Endodermal cell (in vitro differentiated cells): ENCODE measurements around the gene DIMT1. TPM values are rescaled to one million over a fixed set of nuclear protein-coding genes. Genes with fewer than 3 reads are reported as not detected.

Experiments
- DNase-seq: peaks from one replicate; pipeline ENCODE4 v3.0.0-alpha.2; 2017
- H3K27ac ChIP-seq: 2 replicates; pipeline ENCODE4 v1.5.1; 2013; ENCODE audit warnings: mild to moderate bottlenecking, low read depth, low read length, moderate library complexity
- H3K27me3 ChIP-seq: 2 replicates; pipeline ENCODE4 v1.6.1; 2013; ENCODE audit warnings: mild to moderate bottlenecking, low read length, moderate library complexity; ENCODE audit not compliant: insufficient read depth, control insufficient read depth, poor library complexity, severe bottlenecking
- H3K36me3 ChIP-seq: 2 replicates; pipeline ENCODE4 v1.7.0; 2013; ENCODE audit warnings: mild to moderate bottlenecking, low read length, moderate library complexity; ENCODE audit not compliant: control insufficient read depth, insufficient read depth
- H3K4me1 ChIP-seq: one replicate; pipeline ENCODE4 v1.7.0; 2013; ENCODE audit warnings: low read length; ENCODE audit not compliant: control insufficient read depth, insufficient read depth
- H3K4me3 ChIP-seq: 2 replicates; pipeline ENCODE4 v1.5.1; 2013; ENCODE audit warnings: mild to moderate bottlenecking, low read length, moderate library complexity
- H3K9ac ChIP-seq: 2 replicates; pipeline ENCODE4 v1.6.1; 2013; ENCODE audit warnings: mild to moderate bottlenecking, low read length, moderate library complexity; ENCODE audit not compliant: poor library complexity, severe bottlenecking; ENCODE audit errors: extremely low read depth
- H3K9me3 ChIP-seq: 2 replicates; pipeline ENCODE4 v1.6.1; 2013; ENCODE audit warnings: mild to moderate bottlenecking, low read length, moderate library complexity; ENCODE audit not compliant: control insufficient read depth
- H3K27ac Mint-ChIP-seq: 2 replicates; pipeline ENCODE4 v1.8.0; 2020; ENCODE audit warnings: mixed read lengths
- H3K27me3 Mint-ChIP-seq: 2 replicates; pipeline ENCODE4 v1.8.0; 2021; ENCODE audit warnings: mild to moderate bottlenecking, mixed read lengths; ENCODE audit not compliant: insufficient read depth
- H3K36me3 Mint-ChIP-seq: 2 replicates; pipeline ENCODE4 v1.8.0; 2020; ENCODE audit warnings: low read depth, mixed read lengths
- H3K4me1 Mint-ChIP-seq: 2 replicates; pipeline ENCODE4 v1.8.0; 2020; ENCODE audit warnings: mixed read lengths
- H3K4me3 Mint-ChIP-seq: 2 replicates; pipeline ENCODE4 v1.8.0; 2020; ENCODE audit warnings: mild to moderate bottlenecking, moderate library complexity, mixed read lengths
- H3K9me3 Mint-ChIP-seq: 2 replicates; pipeline ENCODE4 v1.8.0; 2020; ENCODE audit warnings: mild to moderate bottlenecking, mixed read lengths
- CTCF ChIP-seq: fragments of 200-600 bp; sonication (generic); conservative IDR thresholded peaks from 2 replicates; pipeline ENCODE4 v1.5.0; 2021; ENCODE audit warnings: antibody characterized with exemption, mild to moderate bottlenecking
- WGBS, 2 experiments: methylation state at CpG; one replicate each; pipeline versions ENCODE4 v1.1.5 to v1.1.7; 2013; ENCODE audit warnings: missing lambda C conversion rate in 2 of 2, mixed read lengths in 1 of 2; ENCODE audit not compliant: insufficient coverage in 1 of 2, insufficient read length in 1 of 2; 5-methylcytosine and 5-hydroxymethylcytosine counted together
- long read RNA-seq, 4 experiments: library from polyadenylated mRNA in 2 of 4; library from RNA in 1 of 4; library from capped mRNA in 1 of 4; stranded (forward) in 3 of 4; unstranded in 1 of 4; transcript quantifications; one replicate each; pipeline ENCODE4 v2.0.0, GENCODE V29; 2020 to 2021; ENCODE audit warnings: inconsistent platforms in 1 of 4
- polyA plus RNA-seq, 2 experiments: library from polyadenylated mRNA; stranded (reverse); fragments of 50-300 nt; gene quantifications; one replicate each; pipeline ENCODE4 v1.2.3, GENCODE V29; 2013
- total RNA-seq, 2 donors: library from RNA; stranded (reverse); fragmentation: NEBNext Ultra II Directional in 1 of 2; extraction: Animal tissue kit (Norgen Biotek cat#: 25700) in 1 of 2; gene quantifications; 2 replicates in 1 of 2; 3 replicates in 1 of 2; pipeline ENCODE4 v1.2.1, GENCODE V29; 2021

DIMT1 gene
- 10 to 100 TPM; 22.7 to 25.6 TPM for total RNA-seq
- polyA plus RNA-seq (2013, experiment 1 of 2) = 28.6 TPM
- polyA plus RNA-seq (2013, experiment 2 of 2) = 25.9 TPM
- long read RNA-seq, experiment 1, transcript DIMT1-201 (12 exons, 2,859 nt) = major isoform, 6 of 13 reads
- long read RNA-seq, experiment 1, partial matches to known transcripts = 2 of 13 reads
- long read RNA-seq, experiment 1, other reads (novel, unspliced or antisense) = 5 of 13 reads
- long read RNA-seq, experiment 2, transcript DIMT1-201 (12 exons, 2,859 nt) = major isoform, 31 of 34 reads
- long read RNA-seq, experiment 2, partial matches to known transcripts = 0 of 34 reads
- long read RNA-seq, experiment 2, other reads (novel, unspliced or antisense) = 3 of 34 reads
- long read RNA-seq, experiment 3, transcript DIMT1-201 (12 exons, 2,859 nt) = major isoform, 100 of 110 reads
- long read RNA-seq, experiment 3, partial matches to known transcripts = 3 of 110 reads
- long read RNA-seq, experiment 3, other reads (novel, unspliced or antisense) = 7 of 110 reads
- long read RNA-seq, experiment 4, transcript DIMT1-201 (12 exons, 2,859 nt) = major isoform, 59 of 68 reads
- long read RNA-seq, experiment 4, partial matches to known transcripts = 4 of 68 reads
- long read RNA-seq, experiment 4, other reads (novel, unspliced or antisense) = 4 of 68 reads

GRCh38 chr5:62403411-62404250 is at the start of gene DIMT1:
TSS of gene DIMT1 (minus strand) at chr5:62403905. CDS start at chr5:62403772, 133 bp downstream.
- no peaks in the 10 kb centered on the region for H3K9me3 Mint-ChIP-seq
- H3K36me3 ChIP-seq = peaks cover under 1% of the 10 kb centered on the region
- 0 to 1% methylated on average over 16 to 66 of the region's 66 CpGs for WGBS, 2 experiments
- H3K4me1 Mint-ChIP-seq = peaks cover 14% of the 10 kb centered on the region
- no peaks in the 10 kb centered on the region for H3K27me3 Mint-ChIP-seq
- H3K4me3 Mint-ChIP-seq = peak within 1 kb of the TSS; percentile 81
- peak within 1 kb of the TSS; percentile 78 for H3K9ac ChIP-seq
- DNase-seq = peak; percentile 98
- no peaks in the 10 kb centered on the region for H3K27me3 ChIP-seq
- H3K4me1 ChIP-seq = no peaks in the 10 kb centered on the region
- H3K27ac Mint-ChIP-seq = peak within 1 kb of the TSS; percentile 100
- peaks cover 15% of the 10 kb centered on the region for H3K36me3 Mint-ChIP-seq
- H3K27ac ChIP-seq = peak within 1 kb of the TSS; percentile 88
- peak within 1 kb of the TSS; percentile 89 for H3K4me3 ChIP-seq
- no peaks in the 10 kb centered on the region for H3K9me3 ChIP-seq
- TF ChIP-seq CTCF = no peak

GRCh38 chr5:62450259-62450658 is 46.6 kb upstream of the DIMT1 start:
- Histone ChIP-seq H3K9me3 (no peaks in the 10 kb centered on the region), H3K4me3 (no peak overlapping the region), H3K36me3 (peaks cover 34% of the 10 kb centered on the region), H3K4me1 (no peaks in the 10 kb centered on the region), H3K27ac (no peak overlapping the region), H3K27me3 (no peaks in the 10 kb centered on the region), H3K9ac (no peak overlapping the region)
- Mint-ChIP-seq H3K36me3 (peaks cover 41% of the 10 kb centered on the region), H3K4me3 (no peak overlapping the region), H3K27me3 (no peaks in the 10 kb centered on the region), H3K4me1 (no peaks in the 10 kb centered on the region), H3K27ac (no peak overlapping the region), H3K9me3 (no peaks in the 10 kb centered on the region)
- DNase-seq = no peak
- WGBS, 2 experiments = 85% methylated on average over 2 of the region's 2 CpGs; no CpG with 5 or more reads in 1 of the 2 experiments
- TF ChIP-seq CTCF = no peak

- Histone ChIP-seq H3K36me3 (peaks cover 25% of the 10 kb centered on the region), H3K27ac (no peak overlapping the region)
- no peaks in the 10 kb centered on the region for H3K4me1 Mint-ChIP-seq
These were observed 44.8 kb upstream of the DIMT1 start for GRCh38 chr5:62448528-62448927.

More at GRCh38 chr5:62448528-62448927, 44.8 kb upstream of the DIMT1 start:
- TF ChIP-seq CTCF = no peak
- Mint-ChIP-seq H3K9me3 (no peaks in the 10 kb centered on the region), H3K27ac (no peak overlapping the region), H3K36me3 (peaks cover 33% of the 10 kb centered on the region), H3K4me3 (no peak overlapping the region), H3K27me3 (no peaks in the 10 kb centered on the region)
- no peaks in the 10 kb centered on the region for H3K27me3 ChIP-seq
- H3K9ac ChIP-seq = no peak overlapping the region
- no peaks in the 10 kb centered on the region for H3K4me1 ChIP-seq
- DNase-seq = no peak
- H3K9me3 ChIP-seq = no peaks in the 10 kb centered on the region
- H3K4me3 ChIP-seq = no peak overlapping the region
- WGBS, 2 experiments = 93 to 96% methylated on average over 2 to 5 of the region's 5 CpGs
